H1 (cell line): ENCODE results near the gene ARHGAP15. TPM values are rescaled to one million over a fixed set of nuclear protein-coding genes. Genes with fewer than 3 reads are reported as not detected.
A peak's percentile ranks its signal among the peaks of the same experiment; 100 is the strongest.

Experiments used
- CTCF ChIA-PET: fragments of 300-600 bp; sonication (Branson Sonifier 250); formaldehyde crosslinking; loops from one replicate; lab custom pipeline; 2021; ENCODE audit not compliant: partially characterized antibody; lab: Charles Lee
- POLR2A ChIA-PET: fragments of 300-600 bp; sonication (Branson Sonifier 250); formaldehyde crosslinking; loops from one replicate; lab custom pipeline; 2021; ENCODE audit warnings: inconsistent platforms; ENCODE audit not compliant: partially characterized antibody; lab: Charles Lee
- DNase-seq, 2 experiments: peaks; one replicate each; pipeline versions ENCODE4 v3.0.0 to v3.0.0-alpha.2; 2010 to 2022; ENCODE audit warnings: low spot score in 2 of 2, low read depth in 1 of 2, mixed read lengths in 1 of 2
- FAIRE-seq: peaks from 2 replicates; lab custom pipeline; 2011; peaks lifted over from hg19 to GRCh38; lab: Jason Lieb, UNC
- H2AFZ ChIP-seq: 2 replicates; pipeline ENCODE4 v1.8.1; 2012; ENCODE audit warnings: low read length, inconsistent platforms
- H2AK5ac ChIP-seq: 2 replicates; pipeline ENCODE4 v1.6.1; 2013; ENCODE audit warnings: low read depth, low read length
- H2BK120ac ChIP-seq: replicated peaks from 2 replicates; pipeline ENCODE3; 2013; ENCODE audit warnings: low read depth, low read length, inconsistent platforms
- H2BK12ac ChIP-seq: 2 replicates; pipeline ENCODE4 v1.6.1; 2013; ENCODE audit warnings: low read depth, low read length
- H2BK15ac ChIP-seq: 2 replicates; pipeline ENCODE4 v1.6.1; 2013; ENCODE audit warnings: low read length
- H2BK20ac ChIP-seq: 2 replicates; pipeline ENCODE4 v1.6.1; 2013; ENCODE audit warnings: low read length
- H2BK5ac ChIP-seq: 2 replicates; pipeline ENCODE4 v1.6.1; 2013; ENCODE audit warnings: low read depth, low read length
- H3K14ac ChIP-seq: 2 replicates; pipeline ENCODE4 v1.6.1; 2013; ENCODE audit warnings: inconsistent platforms; ENCODE audit not compliant: insufficient read length
- H3K18ac ChIP-seq: 2 replicates; pipeline ENCODE4 v1.6.1; 2013; ENCODE audit warnings: low read length; ENCODE audit errors: extremely low read depth
- H3K23ac ChIP-seq: 2 replicates; pipeline ENCODE4 v1.6.1; 2013; ENCODE audit warnings: inconsistent platforms; ENCODE audit not compliant: insufficient read length
- H3K23me2 ChIP-seq: 2 replicates; pipeline ENCODE4 v1.6.1; 2013; ENCODE audit warnings: low read depth, low read length
- H3K27ac ChIP-seq: 2 replicates; pipeline ENCODE4 v1.6.1; 2011; ENCODE audit warnings: low read depth, low read length, inconsistent platforms
- H3K27me3 ChIP-seq, 4 experiments: replicated peaks in 1 of 4; 1 replicate in 1 of 4; 2 replicates in 3 of 4; pipeline versions ENCODE4 v1.6.1 to v1.8.1; 2011 to 2013; ENCODE audit warnings: low read length in 3 of 4, mild to moderate bottlenecking in 3 of 4, inconsistent platforms in 2 of 4, mixed read lengths in 2 of 4, moderate library complexity in 1 of 4; ENCODE audit not compliant: control insufficient read depth in 3 of 4, insufficient read depth in 3 of 4; ENCODE audit errors: extremely low read depth in 1 of 4
- H3K36me3 ChIP-seq, 4 experiments: 2 replicates each; pipeline versions ENCODE4 v1.6.1 to v1.8.1; 2011 to 2013; ENCODE audit warnings: mild to moderate bottlenecking in 4 of 4, low read length in 3 of 4, moderate library complexity in 2 of 4, control low read depth in 1 of 4, inconsistent platforms in 1 of 4; ENCODE audit not compliant: insufficient read depth in 4 of 4, control insufficient read depth in 2 of 4
- H3K4ac ChIP-seq: replicated peaks from 2 replicates; pipeline ENCODE3; 2013; ENCODE audit warnings: low read length, low read depth, mixed read lengths, inconsistent platforms; ENCODE audit not compliant: insufficient read length
- H3K4me1 ChIP-seq, 4 experiments: replicated peaks in 1 of 4; 1 replicate in 1 of 4; 2 replicates in 3 of 4; pipeline versions ENCODE4 v1.6.1 to v1.8.1; 2011 to 2013; ENCODE audit warnings: low read length in 3 of 4, inconsistent platforms in 2 of 4, mixed read lengths in 1 of 4; ENCODE audit not compliant: insufficient read depth in 4 of 4, control insufficient read depth in 3 of 4
- H3K4me2 ChIP-seq, 2 experiments: 2 replicates each; pipeline versions ENCODE4 v1.6.1 to v1.8.1; 2011 to 2013; ENCODE audit warnings: low read depth in 2 of 2, low read length in 2 of 2, control low read depth in 1 of 2, inconsistent platforms in 1 of 2, mild to moderate bottlenecking in 1 of 2; ENCODE audit not compliant: insufficient read depth in 1 of 2
- H3K4me3 ChIP-seq, 4 experiments: fragments of 200-600, 300-600 bp in 1 of 4; sonication (generic), shearing (Covaris generic), sonication (Bioruptor Twin) in 1 of 4; 2 replicates each; pipeline versions ENCODE4 v1.5.1 to v1.8.1; 2011 to 2016; ENCODE audit warnings: low read length in 4 of 4, low read depth in 3 of 4, control low read depth in 2 of 4, inconsistent platforms in 2 of 4, mild to moderate bottlenecking in 2 of 4, mixed read lengths in 1 of 4, moderate library complexity in 1 of 4; ENCODE audit not compliant: insufficient read depth in 2 of 4; ENCODE audit errors: extremely low read depth in 1 of 4
- H3K56ac ChIP-seq: replicated peaks from 2 replicates; pipeline ENCODE3; 2013; ENCODE audit warnings: low read depth, mild to moderate bottlenecking, mixed read lengths, low read length, inconsistent platforms; ENCODE audit not compliant: insufficient read length
- H3K79me1 ChIP-seq: 2 replicates; pipeline ENCODE4 v1.6.1; 2013; ENCODE audit warnings: low read depth, low read length, control low read depth
- H3K79me2 ChIP-seq, 2 experiments: 2 replicates each; pipeline versions ENCODE4 v1.6.1 to v1.8.1; 2012 to 2013; ENCODE audit warnings: low read length in 2 of 2, mild to moderate bottlenecking in 2 of 2, inconsistent platforms in 1 of 2; ENCODE audit not compliant: insufficient read depth in 2 of 2, control insufficient read depth in 1 of 2
- H3K9ac ChIP-seq, 4 experiments: replicated peaks in 1 of 4; 1 replicate in 1 of 4; 2 replicates in 3 of 4; pipeline versions ENCODE4 v1.6.1 to v1.8.1; 2011 to 2013; ENCODE audit warnings: low read depth in 3 of 4, low read length in 3 of 4, control low read depth in 2 of 4, mild to moderate bottlenecking in 2 of 4, moderate library complexity in 2 of 4, inconsistent platforms in 1 of 4; ENCODE audit errors: extremely low read depth in 1 of 4
- H3K9me3 ChIP-seq, 2 experiments: 2 replicates each; pipeline versions ENCODE4 v1.6.1 to v1.8.1; 2012 to 2013; ENCODE audit warnings: mild to moderate bottlenecking in 2 of 2, moderate library complexity in 2 of 2, control low read depth in 1 of 2, inconsistent platforms in 1 of 2, low read depth in 1 of 2, low read length in 1 of 2, mixed read lengths in 1 of 2; ENCODE audit not compliant: insufficient read depth in 2 of 2
- H4K20me1 ChIP-seq, 2 experiments: replicated peaks in 1 of 2; 2 replicates each; pipeline versions ENCODE3 to v1.8.1; 2011 to 2013; ENCODE audit warnings: inconsistent platforms in 2 of 2, low read length in 2 of 2, mild to moderate bottlenecking in 1 of 2; ENCODE audit not compliant: insufficient read depth in 2 of 2, control insufficient read depth in 1 of 2
- H4K5ac ChIP-seq: 2 replicates; pipeline ENCODE4 v1.6.1; 2013; ENCODE audit warnings: low read length, low read depth, mixed read lengths, inconsistent platforms; ENCODE audit not compliant: insufficient read length
- H4K8ac ChIP-seq: 2 replicates; pipeline ENCODE4 v1.8.0; 2013; ENCODE audit warnings: mild to moderate bottlenecking, moderate library complexity, low read length, inconsistent platforms; ENCODE audit not compliant: insufficient read depth; ENCODE audit errors: extremely low read depth
- H4K91ac ChIP-seq: replicated peaks from 2 replicates; pipeline ENCODE3; 2013; ENCODE audit warnings: low read length, mixed read lengths, inconsistent platforms; ENCODE audit not compliant: insufficient read length
- BACH1 ChIP-seq: IDR thresholded peaks from 2 replicates; pipeline ENCODE4 v1.6.1; 2012; ENCODE audit warnings: low read length, improper control_type of control experiment
- EZH2 ChIP-seq: fragments of 200-600 bp; sonication (generic); IDR thresholded peaks from 2 replicates; pipeline ENCODE4 v1.7.1; 2012; ENCODE audit warnings: low read depth, mild to moderate bottlenecking, moderate library complexity, low read length, inconsistent platforms; ENCODE audit not compliant: severe bottlenecking
- HDAC6 ChIP-seq: IDR thresholded peaks from one replicate; pipeline ENCODE4 v1.7.1; 2012; ENCODE audit warnings: low read depth, mild to moderate bottlenecking, inconsistent platforms, low read length, moderate library complexity
- JUN ChIP-seq: IDR thresholded peaks from 2 replicates; pipeline ENCODE4 v1.6.1; 2011; ENCODE audit warnings: low read depth, mild to moderate bottlenecking, improper control_type of control experiment, low read length
- PHF8 ChIP-seq: fragments of 200-600 bp; sonication (generic); conservative IDR thresholded peaks from 2 replicates; pipeline ENCODE4 v1.7.1; 2012; ENCODE audit warnings: low read depth, mild to moderate bottlenecking, inconsistent platforms, low read length, moderate library complexity
- SIN3A ChIP-seq, 2 experiments: IDR thresholded peaks in 1 of 2; conservative IDR thresholded peaks in 1 of 2; 2 replicates each; pipeline ENCODE4 v1.6.1; 2011 to 2012; ENCODE audit warnings: low read length in 2 of 2, improper control_type of control experiment in 1 of 2, low read depth in 1 of 2, mild to moderate bottlenecking in 1 of 2
- SP1 ChIP-seq: IDR thresholded peaks from 2 replicates; pipeline ENCODE4 v1.6.1; 2011; ENCODE audit warnings: low read depth, low read length
- TCF12 ChIP-seq: IDR thresholded peaks from 2 replicates; pipeline ENCODE4 v1.6.1; 2011; ENCODE audit warnings: low read depth, mild to moderate bottlenecking, low read length
- TEAD4 ChIP-seq: IDR thresholded peaks from 2 replicates; pipeline ENCODE4 v1.6.1; 2012; ENCODE audit warnings: low read depth, low read length, inconsistent platforms, mixed read lengths
- WGBS, 2 experiments: shearing (Covaris generic) in 1 of 2; methylation state at CpG; one replicate each; pipeline versions ENCODE4 v1.1.6 to v1.1.7; 2013 to 2015; ENCODE audit warnings: low lambda C conversion rate in 2 of 2, mixed read lengths in 2 of 2, inconsistent platforms in 1 of 2, low coverage in 1 of 2, missing lambda C conversion rate in 1 of 2; ENCODE audit not compliant: insufficient replicate concordance in 2 of 2, insufficient coverage in 1 of 2, insufficient read length in 1 of 2; ENCODE audit errors: extremely low coverage in 1 of 2, missing lambda C conversion rate in 1 of 2; 5-methylcytosine and 5-hydroxymethylcytosine counted together
- polyA plus RNA-seq, 7 experiments: library from polyadenylated mRNA; depleted of rRNA in 3 of 7; stranded (reverse) in 5 of 7; unstranded in 2 of 7; fragments of >200 nt in 5 of 7; fragments of 200-250 nt in 2 of 7; gene quantifications; 1 replicate in 5 of 7; 2 replicates in 1 of 7; 4 replicates in 1 of 7; pipeline versions ENCODE4 v1.2.1 to v1.2.3, GENCODE V29; 2011 to 2013; ENCODE audit warnings: missing spikeins in 2 of 7, mixed read lengths in 2 of 7
- total RNA-seq: library from RNA; stranded (reverse); fragmentation: NEBNext Ultra II Directional; extraction: Animal tissue kit (Norgen Biotek cat#: 25700); gene quantifications from 2 replicates; pipeline ENCODE4 v1.2.1, GENCODE V29; 2021
- TF ChIP-seq, protein P1 (sequence below), 3 experiments: IDR thresholded peaks; 1 replicate in 2 of 3; 2 replicates in 1 of 3; pipeline versions ENCODE4 v1.5.1 to v1.6.1; 2011; ENCODE audit warnings: low read length in 3 of 3, mild to moderate bottlenecking in 3 of 3, inconsistent platforms in 2 of 3, low read depth in 1 of 3, moderate library complexity in 1 of 3; ENCODE audit not compliant: insufficient read depth in 1 of 3; ENCODE audit errors: control extremely low read depth in 1 of 3

Gene ARHGAP15
- total and polyA plus RNA-seq, 2 of the 8 experiments (the other 6 are each of a cell fraction or from before 2014, with no cell fraction given): not detected

GRCh38 chr2:143692162-143692561 lies 562.9 kb downstream of the ARHGAP15 start:
- Histone ChIP-seq H3K4me3 (peak overlapping the region in 1 of 4 experiments; percentile 26; a peak in 1 of 8 replicates), H3K9me3 (no peaks in the 10 kb centered on the region), H3K23ac (no peak overlapping the region), H2BK5ac (no peak overlapping the region), H3K79me2 (no peaks in the 10 kb centered on the region), H3K14ac (no peak overlapping the region), H3K27me3 (no peaks in the 10 kb centered on the region), H3K56ac (no peak overlapping the region), H3K4me2 (peak overlapping the region; percentile 50 to 53), H3K18ac (no peak overlapping the region), H3K4me1 (peaks cover 2 to 10% (median 7%) of the 10 kb centered on the region in 4 experiments; a peak in 4 of 7 replicates), H3K9ac (no peak overlapping the region), H3K79me1 (no peaks in the 10 kb centered on the region), H4K8ac (no peak overlapping the region), H2BK20ac (no peak overlapping the region), H4K91ac (no peak overlapping the region), H2AK5ac (no peak overlapping the region), H3K36me3 (no peaks in the 10 kb centered on the region), H2BK120ac (peak overlapping the region; percentile 31), H4K20me1 (no peaks in the 10 kb centered on the region), H3K23me2 (no peaks in the 10 kb centered on the region), H2BK15ac (no peak overlapping the region), H2AFZ (0 out of 2 replicates have a peak overlapping the region, but pooled peaks have one; percentile 5), H2BK12ac (no peak overlapping the region), H3K27ac (no peak overlapping the region), H3K4ac (no peak overlapping the region), H4K5ac (no peak overlapping the region)
- peak in 1 of 2 experiments; percentile 47 for DNase-seq
- ChIA-PET CTCF (interaction anchor here (1.0 kb wide), 3 partner anchors 12 to 25 kb away, joined by 3 to 4 read pairs (median 3); no protein-coding TSS in a partner anchor), POLR2A (no interaction called here)
- WGBS, 2 experiments: 16% methylated on average over 5 of the region's 5 CpGs; no CpG with 5 or more reads in 1 of the 2 experiments
- peak; percentile 80 for FAIRE-seq
- TF ChIP-seq PHF8: no peak
- TF ChIP-seq TCF12: no peak
- TF ChIP-seq HDAC6: no peak
- TF ChIP-seq SIN3A (conservative IDR thresholded peaks at IDR 0.05 in 1 of 2, IDR thresholded peaks at IDR 0.05 in 1 of 2; ENCODE audit: low read depth in 1 of 2, low read length in 2 of 2): no peak
- no peak for TF ChIP-seq BACH1
- no peak for TF ChIP-seq EZH2
- TF ChIP-seq, protein P1, sequence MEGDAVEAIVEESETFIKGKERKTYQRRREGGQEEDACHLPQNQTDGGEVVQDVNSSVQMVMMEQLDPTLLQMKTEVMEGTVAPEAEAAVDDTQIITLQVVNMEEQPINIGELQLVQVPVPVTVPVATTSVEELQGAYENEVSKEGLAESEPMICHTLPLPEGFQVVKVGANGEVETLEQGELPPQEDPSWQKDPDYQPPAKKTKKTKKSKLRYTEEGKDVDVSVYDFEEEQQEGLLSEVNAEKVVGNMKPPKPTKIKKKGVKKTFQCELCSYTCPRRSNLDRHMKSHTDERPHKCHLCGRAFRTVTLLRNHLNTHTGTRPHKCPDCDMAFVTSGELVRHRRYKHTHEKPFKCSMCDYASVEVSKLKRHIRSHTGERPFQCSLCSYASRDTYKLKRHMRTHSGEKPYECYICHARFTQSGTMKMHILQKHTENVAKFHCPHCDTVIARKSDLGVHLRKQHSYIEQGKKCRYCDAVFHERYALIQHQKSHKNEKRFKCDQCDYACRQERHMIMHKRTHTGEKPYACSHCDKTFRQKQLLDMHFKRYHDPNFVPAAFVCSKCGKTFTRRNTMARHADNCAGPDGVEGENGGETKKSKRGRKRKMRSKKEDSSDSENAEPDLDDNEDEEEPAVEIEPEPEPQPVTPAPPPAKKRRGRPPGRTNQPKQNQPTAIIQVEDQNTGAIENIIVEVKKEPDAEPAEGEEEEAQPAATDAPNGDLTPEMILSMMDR (IDR thresholded peaks at IDR 0.05; ENCODE audit: control extremely low read depth in 1 of 3, insufficient read depth in 1 of 3, low read depth in 1 of 3, low read length in 3 of 3): no peak
- TF ChIP-seq SP1: no peak
- TF ChIP-seq TEAD4: no peak
- no peak for TF ChIP-seq JUN
